ENCODE results near the gene ABCA12. TPM values are rescaled to one million over a fixed set of nuclear protein-coding genes. Genes with fewer than 3 reads are reported as not detected.

ABCA12 gene
- total and polyA plus RNA-seq, 2 of the 8 experiments (the other 6 are each of a cell fraction or from before 2014, with no cell fraction given), result not detected

DNA sequence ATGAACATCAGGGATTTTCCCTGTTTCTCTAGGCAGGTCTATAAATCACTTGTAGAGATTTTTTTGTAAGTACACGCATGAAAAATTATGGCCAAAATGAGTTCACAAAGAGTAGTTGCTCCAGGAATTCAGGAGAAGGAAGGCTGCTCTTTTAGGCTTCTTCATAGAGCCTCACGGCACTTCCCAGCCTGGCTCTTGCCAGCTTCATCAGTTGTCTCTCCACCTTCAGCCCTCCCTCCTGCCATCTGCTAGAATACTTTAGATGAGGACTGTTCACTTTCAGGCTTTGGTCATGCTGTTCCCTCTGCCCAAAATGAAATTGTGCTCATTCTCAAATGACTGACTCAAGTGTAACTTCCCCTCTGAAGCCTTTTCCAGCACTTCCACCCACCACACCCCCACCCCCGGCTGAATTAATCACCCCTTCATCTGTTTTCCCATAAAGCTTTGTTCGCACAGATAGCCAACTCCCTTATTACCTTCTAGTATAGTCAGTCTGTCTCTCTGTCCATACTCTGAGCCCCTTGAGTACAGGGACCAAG, 1.8 kb upstream of the ABCA12 start:
- Histone ChIP-seq H3K4me3 (ENCODE audit: extremely low read depth in 1 of 4, insufficient read depth in 2 of 4, low read depth in 3 of 4, low read length in 4 of 4) (no peak overlapping the region), H4K91ac (replicated peaks; ENCODE audit: insufficient read length, low read length) (no peak overlapping the region), H4K8ac (ENCODE audit: extremely low read depth, insufficient read depth, low read length) (no peak overlapping the region), H3K4ac (replicated peaks; ENCODE audit: insufficient read length, low read depth, low read length) (no peak overlapping the region), H3K27ac (ENCODE audit: low read depth, low read length) (no peak overlapping the region), H2BK15ac (ENCODE audit: low read length) (no peak overlapping the region), H3K4me1 (replicated peaks in 1 of 4; ENCODE audit: control insufficient read depth in 3 of 4, insufficient read depth in 4 of 4, low read length in 3 of 4) (no peaks in the 10 kb centered on the region), H2BK12ac (ENCODE audit: low read depth, low read length) (no peak overlapping the region), H3K79me2 (ENCODE audit: control insufficient read depth in 1 of 2, insufficient read depth in 2 of 2, low read length in 2 of 2) (no peaks in the 10 kb centered on the region), H3K27me3 (replicated peaks in 1 of 4; ENCODE audit: control insufficient read depth in 3 of 4, extremely low read depth in 1 of 4, insufficient read depth in 3 of 4, low read length in 3 of 4) (no peaks in the 10 kb centered on the region), H3K23me2 (ENCODE audit: low read depth, low read length) (no peaks in the 10 kb centered on the region), H3K56ac (replicated peaks; ENCODE audit: insufficient read length, low read depth, low read length) (no peak overlapping the region), H2AK5ac (ENCODE audit: low read depth, low read length) (no peak overlapping the region), H3K23ac (ENCODE audit: insufficient read length) (no peak overlapping the region), H3K9me3 (ENCODE audit: insufficient read depth in 2 of 2, low read depth in 1 of 2, low read length in 1 of 2) (no peaks in the 10 kb centered on the region), H3K4me2 (ENCODE audit: insufficient read depth in 1 of 2, low read depth in 2 of 2, low read length in 2 of 2) (no peak overlapping the region), H2BK20ac (ENCODE audit: low read length) (no peak overlapping the region), H3K9ac (replicated peaks in 1 of 4; ENCODE audit: extremely low read depth in 1 of 4, low read depth in 3 of 4, low read length in 3 of 4) (no peak overlapping the region), H3K18ac (ENCODE audit: extremely low read depth, low read length) (no peak overlapping the region), H4K20me1 (replicated peaks in 1 of 2; ENCODE audit: control insufficient read depth in 1 of 2, insufficient read depth in 2 of 2, low read length in 2 of 2) (no peaks in the 10 kb centered on the region), H2AFZ (ENCODE audit: low read length) (no peak overlapping the region), H3K36me3 (ENCODE audit: control insufficient read depth in 2 of 4, insufficient read depth in 4 of 4, low read length in 3 of 4) (no peaks in the 10 kb centered on the region), H4K5ac (ENCODE audit: insufficient read length, low read depth, low read length) (no peak overlapping the region), H3K79me1 (ENCODE audit: low read depth, low read length) (no peaks in the 10 kb centered on the region), H2BK120ac (replicated peaks; ENCODE audit: low read depth, low read length) (no peak overlapping the region), H3K14ac (ENCODE audit: insufficient read length) (no peak overlapping the region), H2BK5ac (ENCODE audit: low read depth, low read length) (no peak overlapping the region)
- FAIRE-seq (no peak), DNase-seq (ENCODE audit: low read depth in 1 of 2, low spot score in 2 of 2) (no peak)
- CTCF ChIA-PET (ENCODE audit: partially characterized antibody), result no interaction called here
- POLR2A ChIA-PET (ENCODE audit: partially characterized antibody), result no interaction called here
- WGBS, 2 experiments (ENCODE audit: extremely low coverage in 1 of 2, insufficient coverage in 1 of 2, insufficient read length in 1 of 2, insufficient replicate concordance in 2 of 2, low coverage in 1 of 2, low lambda C conversion rate in 2 of 2, missing lambda C conversion rate in 1 of 2), result 92% methylated on average over 4 of the region's 4 CpGs; no CpG with 5 or more reads in 1 of the 2 experiments
- TF ChIP-seq YY1 (IDR thresholded peaks at IDR 0.05; ENCODE audit: low read depth, low read length) (no peak), RBBP5 (IDR thresholded peaks at IDR 0.05; ENCODE audit: borderline replicate concordance, low read depth, low read length) (no peak), SUZ12 (IDR thresholded peaks at IDR 0.05; ENCODE audit: low read length) (no peak), KDM1A (IDR thresholded peaks at IDR 0.05; ENCODE audit: borderline replicate concordance, low read length) (no peak), RXRA (IDR thresholded peaks at IDR 0.05; ENCODE audit: insufficient read depth, low read depth, low read length) (no peak), CHD2 (IDR thresholded peaks at IDR 0.05; ENCODE audit: low read length) (no peak), NANOG (IDR thresholded peaks at IDR 0.05; ENCODE audit: insufficient read depth, low read depth, low read length, poor library complexity, severe bottlenecking) (no peak), CBX8 (IDR thresholded peaks at IDR 0.05; ENCODE audit: borderline replicate concordance, low read depth, low read length) (no peak), FOSL1 (IDR thresholded peaks at IDR 0.05; ENCODE audit: insufficient read depth, low read depth, low read length) (no peak), SIN3A (conservative IDR thresholded peaks at IDR 0.05 in 1 of 2, IDR thresholded peaks at IDR 0.05 in 1 of 2; ENCODE audit: low read depth in 1 of 2, low read length in 2 of 2) (no peak), CEBPB (IDR thresholded peaks at IDR 0.05; ENCODE audit: low read depth, low read length) (no peak)
- TF ChIP-seq, protein P1, sequence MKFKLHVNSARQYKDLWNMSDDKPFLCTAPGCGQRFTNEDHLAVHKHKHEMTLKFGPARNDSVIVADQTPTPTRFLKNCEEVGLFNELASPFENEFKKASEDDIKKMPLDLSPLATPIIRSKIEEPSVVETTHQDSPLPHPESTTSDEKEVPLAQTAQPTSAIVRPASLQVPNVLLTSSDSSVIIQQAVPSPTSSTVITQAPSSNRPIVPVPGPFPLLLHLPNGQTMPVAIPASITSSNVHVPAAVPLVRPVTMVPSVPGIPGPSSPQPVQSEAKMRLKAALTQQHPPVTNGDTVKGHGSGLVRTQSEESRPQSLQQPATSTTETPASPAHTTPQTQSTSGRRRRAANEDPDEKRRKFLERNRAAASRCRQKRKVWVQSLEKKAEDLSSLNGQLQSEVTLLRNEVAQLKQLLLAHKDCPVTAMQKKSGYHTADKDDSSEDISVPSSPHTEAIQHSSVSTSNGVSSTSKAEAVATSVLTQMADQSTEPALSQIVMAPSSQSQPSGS (IDR thresholded peaks at IDR 0.05; ENCODE audit: low read length), result no peak
